ENCODE results near the gene LMF1.

GRCh38 chr16:1020091-1020399 is 49.3 kb upstream of the LMF1 start:
- TF ChIP-seq CTCF (IDR thresholded peaks at IDR 0.05) (no peak), POLR2A (IDR thresholded peaks at IDR 0.05) (no peak), EP300 (IDR thresholded peaks at IDR 0.05) (no peak), POLR2AphosphoS5 (IDR thresholded peaks at IDR 0.05) (no peak)

All from upper lobe of left lung (tissue), 4 donors.